Thoracic aorta (tissue), 2 donors: Measurements from ENCODE around the gene EPM2AIP1. TPM values are rescaled to one million over a fixed set of nuclear protein-coding genes. Genes with fewer than 3 reads are reported as not detected.
"Not testable (repeated sequence)": the region's sequence is repeated elsewhere in the genome, so short reads cannot be mapped to it uniquely, and the experiment has no call there.

ENCODE experiments used
- ATAC-seq: fragments of 150-250 bp; one replicate; pipeline ENCODE4 v1.8.0; 2017; ENCODE audit warnings: low read depth; ENCODE audit not compliant: insufficient number of reproducible peaks, low FRiP score
- DNase-seq: peaks from one replicate; pipeline ENCODE4 v3.0.0-alpha.2; 2020; ENCODE audit warnings: low spot score
- H3K27ac ChIP-seq, 2 donors: fragments of 200-600 bp; sonication (generic); 1 replicate in 1 of 2; 2 replicates in 1 of 2; pipeline ENCODE4 v1.5.1; 2016; ENCODE audit warnings: mild to moderate bottlenecking in 2 of 2, moderate library complexity in 2 of 2
- H3K27me3 ChIP-seq: fragments of 200-600 bp; sonication (generic); replicated peaks from 2 replicates; pipeline ENCODE4 v1.6.0; 2016; ENCODE audit warnings: mild to moderate bottlenecking; ENCODE audit not compliant: insufficient read depth
- H3K36me3 ChIP-seq: fragments of 200-600 bp; sonication (generic); one replicate; pipeline ENCODE4 v1.5.1; 2016
- H3K4me1 ChIP-seq, 2 donors: fragments of 200-600 bp; sonication (generic); 1 replicate in 1 of 2; 2 replicates in 1 of 2; pipeline versions ENCODE4 v1.5.1 to v1.6.0; 2016; ENCODE audit warnings: low read depth in 2 of 2, mild to moderate bottlenecking in 1 of 2; ENCODE audit not compliant: control insufficient read depth in 1 of 2
- H3K4me3 ChIP-seq: fragments of 200-600 bp; sonication (generic); 2 replicates; pipeline ENCODE4 v1.5.1; 2016; ENCODE audit warnings: mild to moderate bottlenecking
- H3K9me3 ChIP-seq: fragments of 200-600 bp; sonication (generic); 2 replicates; pipeline ENCODE4 v1.5.1; 2016
- CTCF ChIP-seq: fragments of 200-600 bp; sonication (generic); IDR thresholded peaks from one replicate; pipeline ENCODE4 v1.5.1; 2019; ENCODE audit warnings: antibody characterized with exemption
- total RNA-seq, 2 donors: library from RNA; depleted of rRNA; stranded (reverse); fragments of >200 nt; gene quantifications; one replicate each; pipeline versions ENCODE4 v1.1.0 to v1.2.3, GENCODE V29; 2016

The EPM2AIP1 gene
- total RNA-seq, 2 donors from 2014 or later: 11.2 to 32.6 TPM

- no peaks in the 10 kb centered on the region for H3K27me3 ChIP-seq
- no peak for TF ChIP-seq CTCF
- no peak for ATAC-seq
Measured at GRCh38 chr3:36954452-36955134, 38.3 kb downstream of the EPM2AIP1 start.

GRCh38 chr3:36947814-36948213, 45.1 kb downstream of the EPM2AIP1 start:
- not testable (repeated sequence) for H3K4me3 ChIP-seq, H3K4me1 ChIP-seq, H3K27me3 ChIP-seq, H3K27ac ChIP-seq, H3K36me3 ChIP-seq, DNase-seq, ATAC-seq
- peaks cover 10% of the 10 kb centered on the region for H3K9me3 ChIP-seq

More at GRCh38 chr3:36954452-36955134, 38.3 kb downstream of the EPM2AIP1 start:
- Histone ChIP-seq H3K4me3 (no peak overlapping the region), H3K4me1 (no peaks in the 10 kb centered on the region), H3K9me3 (no peaks in the 10 kb centered on the region), H3K27ac (no peak overlapping the region), H3K36me3 (no peaks in the 10 kb centered on the region)
- DNase-seq: no peak

GRCh38 chr3:36945333-36945980, 47.5 kb downstream of the EPM2AIP1 start:
- peak overlapping the region; percentile 78 for H3K4me3 ChIP-seq
- peak overlapping the region; percentile 69 to 71 for H3K27ac ChIP-seq
- TF ChIP-seq CTCF: no peak
- H3K4me1 ChIP-seq: peaks cover 15 to 26% of the 10 kb centered on the region in 2 donors
- H3K9me3 ChIP-seq: peaks cover 10% of the 10 kb centered on the region
- DNase-seq: no peak
- H3K36me3 ChIP-seq: no peaks in the 10 kb centered on the region
- no peak for ATAC-seq
- H3K27me3 ChIP-seq: no peaks in the 10 kb centered on the region

- no peak for TF ChIP-seq CTCF
- peak within 1 kb of the TSS; percentile 78 for H3K4me3 ChIP-seq
- peaks cover 15 to 27% of the 10 kb centered on the region in 2 donors for H3K4me1 ChIP-seq
- DNase-seq (peak; percentile 26), ATAC-seq (no peak)
- no peaks in the 10 kb centered on the region for H3K36me3 ChIP-seq
- no peaks in the 10 kb centered on the region for H3K27me3 ChIP-seq
- H3K9me3 ChIP-seq: peaks cover 10% of the 10 kb centered on the region
- H3K27ac ChIP-seq: peak within 1 kb of the TSS; percentile 69 to 71
Measured at GRCh38 chr3:36944641-36945270, 48.2 kb downstream of the EPM2AIP1 start, which contains the start of gene TRANK1. Gene TRANK1, minus strand, starts transcription at chr3:36945054. Its CDS starts 245 bp downstream, at chr3:36944809.

GRCh38 chr3:36944012-36944640, 48.8 kb downstream of the EPM2AIP1 start:
- ATAC-seq (no peak), DNase-seq (peak; percentile 26)
- H3K4me1 ChIP-seq: peaks cover 15 to 27% of the 10 kb centered on the region in 2 donors
- H3K36me3 ChIP-seq: no peaks in the 10 kb centered on the region
- no peak for TF ChIP-seq CTCF
- H3K9me3 ChIP-seq: peaks cover 10% of the 10 kb centered on the region
- no peaks in the 10 kb centered on the region for H3K27me3 ChIP-seq
- peak overlapping the region; percentile 78 for H3K4me3 ChIP-seq
- H3K27ac ChIP-seq: peak overlapping the region; percentile 69 to 71
